ENCODE results near the gene USP11. TPM values are rescaled to one million over a fixed set of nuclear protein-coding genes. Genes with fewer than 3 reads are reported as not detected.

Gene USP11
- total and polyA plus RNA-seq, 2 of the 8 experiments (the other 6 are each of a cell fraction or from before 2014, with no cell fraction given): 40.9 to 84.0 TPM

DNA sequence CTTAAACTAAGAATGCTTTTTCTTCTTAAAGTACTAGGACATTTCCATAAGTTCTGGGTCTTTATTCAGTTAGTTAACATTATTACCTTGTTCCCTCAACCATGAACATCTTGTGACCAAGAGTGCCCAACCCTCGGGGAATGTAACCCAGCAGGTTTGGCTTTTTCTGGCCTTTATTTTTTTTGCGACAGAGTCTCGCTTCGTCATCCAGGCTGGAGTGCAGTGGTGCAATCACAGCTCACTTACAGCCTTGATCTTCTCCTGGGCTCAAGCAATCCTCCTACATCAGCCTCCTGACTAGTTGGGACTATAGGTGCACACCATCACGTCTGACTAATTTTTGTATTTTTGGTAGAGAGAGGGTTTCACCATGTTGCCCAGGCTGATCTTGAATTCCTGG lies 65.1 kb downstream of the USP11 start:
- H3K9ac ChIP-seq (replicated peaks in 1 of 4; ENCODE audit: extremely low read depth in 1 of 4, low read depth in 3 of 4, low read length in 3 of 4): no peak overlapping the region
- no peak overlapping the region for H2BK12ac ChIP-seq (ENCODE audit: low read depth, low read length)
- no peaks in the 10 kb centered on the region for H3K79me1 ChIP-seq (ENCODE audit: low read depth, low read length)
- H3K4ac ChIP-seq (replicated peaks; ENCODE audit: insufficient read length, low read depth, low read length): no peak overlapping the region
- no peak overlapping the region for H3K14ac ChIP-seq (ENCODE audit: insufficient read length)
- H3K79me2 ChIP-seq (ENCODE audit: control insufficient read depth in 1 of 2, insufficient read depth in 2 of 2, low read length in 2 of 2): no peaks in the 10 kb centered on the region
- no peak overlapping the region for H3K4me3 ChIP-seq (ENCODE audit: extremely low read depth in 1 of 4, insufficient read depth in 2 of 4, low read depth in 3 of 4, low read length in 4 of 4)
- H4K20me1 ChIP-seq (replicated peaks in 1 of 2; ENCODE audit: control insufficient read depth in 1 of 2, insufficient read depth in 2 of 2, low read length in 2 of 2): no peaks in the 10 kb centered on the region
- WGBS, 2 experiments (ENCODE audit: extremely low coverage in 1 of 2, insufficient coverage in 1 of 2, insufficient read length in 1 of 2, insufficient replicate concordance in 2 of 2, low coverage in 1 of 2, low lambda C conversion rate in 2 of 2, missing lambda C conversion rate in 1 of 2): 77% methylated on average over 5 of the region's 5 CpGs; no CpG with 5 or more reads in 1 of the 2 experiments
- peaks cover 0 to 8% (median 0%) of the 10 kb centered on the region in 4 experiments; a peak in 1 of 7 replicates for H3K4me1 ChIP-seq (replicated peaks in 1 of 4; ENCODE audit: control insufficient read depth in 3 of 4, insufficient read depth in 4 of 4, low read length in 3 of 4)
- peaks cover 3 to 5% of the 10 kb centered on the region in 2 experiments; a peak in 1 of 4 replicates for H3K9me3 ChIP-seq (ENCODE audit: insufficient read depth in 2 of 2, low read depth in 1 of 2, low read length in 1 of 2)
- FAIRE-seq (no peak), DNase-seq (ENCODE audit: low read depth in 1 of 2, low spot score in 2 of 2) (no peak)
- TF ChIP-seq CBX8 (IDR thresholded peaks at IDR 0.05; ENCODE audit: borderline replicate concordance, low read depth, low read length): no peak
- TF ChIP-seq SIN3A (conservative IDR thresholded peaks at IDR 0.05 in 1 of 2, IDR thresholded peaks at IDR 0.05 in 1 of 2; ENCODE audit: low read depth in 1 of 2, low read length in 2 of 2): no peak
- TF ChIP-seq CREB1 (IDR thresholded peaks at IDR 0.05): no peak
- TF ChIP-seq TAF1 (IDR thresholded peaks at IDR 0.05; ENCODE audit: low read depth, low read length): no peak
- TF ChIP-seq PHF8 (conservative IDR thresholded peaks at IDR 0.05; ENCODE audit: low read depth, low read length): no peak
- H3K56ac ChIP-seq (replicated peaks; ENCODE audit: insufficient read length, low read depth, low read length): no peak overlapping the region
- H2BK120ac ChIP-seq (replicated peaks; ENCODE audit: low read depth, low read length): no peak overlapping the region
- no peak overlapping the region for H2BK5ac ChIP-seq (ENCODE audit: low read depth, low read length)
- no peak overlapping the region for H3K4me2 ChIP-seq (ENCODE audit: insufficient read depth in 1 of 2, low read depth in 2 of 2, low read length in 2 of 2)
- no peaks in the 10 kb centered on the region for H3K36me3 ChIP-seq (ENCODE audit: control insufficient read depth in 2 of 4, insufficient read depth in 4 of 4, low read length in 3 of 4)
- H3K18ac ChIP-seq (ENCODE audit: extremely low read depth, low read length): no peak overlapping the region; the same call in 1 of the 2 replicates
- no peak overlapping the region for H3K27ac ChIP-seq (ENCODE audit: low read depth, low read length)
- H2AFZ ChIP-seq (ENCODE audit: low read length): no peak overlapping the region
- no peaks in the 10 kb centered on the region for H3K27me3 ChIP-seq (replicated peaks in 1 of 4; ENCODE audit: control insufficient read depth in 3 of 4, extremely low read depth in 1 of 4, insufficient read depth in 3 of 4, low read length in 3 of 4)
- no peak overlapping the region for H2BK20ac ChIP-seq (ENCODE audit: low read length)
- no peak overlapping the region for H2AK5ac ChIP-seq (ENCODE audit: low read depth, low read length)
- no peaks in the 10 kb centered on the region for H3K23me2 ChIP-seq (ENCODE audit: low read depth, low read length)
- H4K5ac ChIP-seq (ENCODE audit: insufficient read length, low read depth, low read length): no peak overlapping the region
- H3K23ac ChIP-seq (ENCODE audit: insufficient read length): no peak overlapping the region
- H4K8ac ChIP-seq (ENCODE audit: extremely low read depth, insufficient read depth, low read length): no peak overlapping the region; the same call in 1 of the 2 replicates
- ChIA-PET CTCF (ENCODE audit: partially characterized antibody) (interaction anchor here (0.7 kb wide), 1 partner anchor 14 kb away, joined by 4 read pairs; no protein-coding TSS in a partner anchor), POLR2A (ENCODE audit: partially characterized antibody) (no interaction called here)
- no peak overlapping the region for H2BK15ac ChIP-seq (ENCODE audit: low read length)
- H4K91ac ChIP-seq (replicated peaks; ENCODE audit: insufficient read length, low read length): no peak overlapping the region

Measured in H1 (cell line).